ENCODE data around the gene CMA1. TPM values are rescaled to one million over a fixed set of nuclear protein-coding genes. Genes with fewer than 3 reads are reported as not detected.
"Not testable (repeated sequence)": the region's sequence is repeated elsewhere in the genome, so short reads cannot be mapped to it uniquely, and the experiment has no call there.

Gene CMA1
- total RNA-seq, 6 experiments from 2014 or later: not detected

GRCh38 chr14:24534286-24534685, 26.2 kb upstream of the CMA1 start:
- 33% methylated on average over 3 of the region's 3 CpGs for WGBS (ENCODE audit: insufficient coverage, low coverage, low lambda C conversion rate, missing lambda C conversion rate)

DNA sequence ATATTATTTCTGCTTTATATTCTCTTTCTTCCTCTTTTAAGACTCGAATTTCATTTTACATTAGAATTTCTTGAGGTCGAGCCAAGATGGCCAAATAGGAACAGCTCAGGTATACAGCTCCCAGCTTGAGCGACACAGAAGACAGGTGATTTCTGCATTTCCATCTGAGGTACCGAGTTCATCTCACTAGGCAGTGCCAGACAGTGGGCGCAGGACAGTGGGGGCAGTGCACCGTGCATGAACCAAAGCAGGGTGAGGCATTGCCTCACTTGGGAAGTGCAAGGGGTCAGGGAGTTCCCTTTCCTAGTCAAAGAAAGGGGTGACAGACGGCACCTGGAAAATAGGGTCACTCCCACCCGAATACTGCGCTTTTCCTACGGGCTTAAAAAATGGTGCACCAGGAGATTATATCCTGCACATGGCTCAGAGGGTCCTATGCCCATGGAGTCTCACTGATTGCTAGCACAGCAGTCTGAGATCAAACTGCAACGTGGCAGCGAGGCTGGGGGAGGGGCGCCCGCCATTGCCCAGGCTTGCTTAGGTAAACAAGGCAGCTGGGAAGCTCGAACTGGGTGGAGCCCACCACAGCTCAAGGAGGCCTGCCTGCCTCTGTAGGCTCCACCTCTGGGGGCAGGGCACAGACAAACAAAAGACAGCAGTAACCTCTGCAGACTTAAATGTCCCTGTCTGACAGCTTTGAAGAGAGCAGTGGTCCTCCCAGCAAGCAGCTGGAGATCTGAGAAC, 18.0 kb upstream of the CMA1 start:
- H3K9me3 ChIP-seq; DNase-seq; H3K4me3 ChIP-seq; H3K27ac ChIP-seq; H3K4me1 ChIP-seq; H3K27me3 ChIP-seq; H3K36me3 ChIP-seq; intact Hi-C loops (cut with DNase I); ATAC-seq: not testable (repeated sequence)
- 69% methylated on average over 9 of the region's 15 CpGs for WGBS (ENCODE audit: insufficient coverage, low coverage, low lambda C conversion rate, missing lambda C conversion rate)

More at GRCh38 chr14:24534286-24534685, 26.2 kb upstream of the CMA1 start:
- ATAC-seq: no peak
- H3K4me1 ChIP-seq: no peaks in the 10 kb centered on the region
- TF ChIP-seq, protein P1, sequence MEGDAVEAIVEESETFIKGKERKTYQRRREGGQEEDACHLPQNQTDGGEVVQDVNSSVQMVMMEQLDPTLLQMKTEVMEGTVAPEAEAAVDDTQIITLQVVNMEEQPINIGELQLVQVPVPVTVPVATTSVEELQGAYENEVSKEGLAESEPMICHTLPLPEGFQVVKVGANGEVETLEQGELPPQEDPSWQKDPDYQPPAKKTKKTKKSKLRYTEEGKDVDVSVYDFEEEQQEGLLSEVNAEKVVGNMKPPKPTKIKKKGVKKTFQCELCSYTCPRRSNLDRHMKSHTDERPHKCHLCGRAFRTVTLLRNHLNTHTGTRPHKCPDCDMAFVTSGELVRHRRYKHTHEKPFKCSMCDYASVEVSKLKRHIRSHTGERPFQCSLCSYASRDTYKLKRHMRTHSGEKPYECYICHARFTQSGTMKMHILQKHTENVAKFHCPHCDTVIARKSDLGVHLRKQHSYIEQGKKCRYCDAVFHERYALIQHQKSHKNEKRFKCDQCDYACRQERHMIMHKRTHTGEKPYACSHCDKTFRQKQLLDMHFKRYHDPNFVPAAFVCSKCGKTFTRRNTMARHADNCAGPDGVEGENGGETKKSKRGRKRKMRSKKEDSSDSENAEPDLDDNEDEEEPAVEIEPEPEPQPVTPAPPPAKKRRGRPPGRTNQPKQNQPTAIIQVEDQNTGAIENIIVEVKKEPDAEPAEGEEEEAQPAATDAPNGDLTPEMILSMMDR (IDR thresholded peaks at IDR 0.05): no peak
- no peak for TF ChIP-seq POLR2A (IDR thresholded peaks at IDR 0.05)
- H3K27ac ChIP-seq: no peak overlapping the region
- H3K9me3 ChIP-seq: no peaks in the 10 kb centered on the region
- intact Hi-C loops (cut with DNase I): no loop called here
- no peak for DNase-seq
- H3K36me3 ChIP-seq: no peaks in the 10 kb centered on the region
- H3K4me3 ChIP-seq: no peak overlapping the region
- no peaks in the 10 kb centered on the region for H3K27me3 ChIP-seq

DNA sequence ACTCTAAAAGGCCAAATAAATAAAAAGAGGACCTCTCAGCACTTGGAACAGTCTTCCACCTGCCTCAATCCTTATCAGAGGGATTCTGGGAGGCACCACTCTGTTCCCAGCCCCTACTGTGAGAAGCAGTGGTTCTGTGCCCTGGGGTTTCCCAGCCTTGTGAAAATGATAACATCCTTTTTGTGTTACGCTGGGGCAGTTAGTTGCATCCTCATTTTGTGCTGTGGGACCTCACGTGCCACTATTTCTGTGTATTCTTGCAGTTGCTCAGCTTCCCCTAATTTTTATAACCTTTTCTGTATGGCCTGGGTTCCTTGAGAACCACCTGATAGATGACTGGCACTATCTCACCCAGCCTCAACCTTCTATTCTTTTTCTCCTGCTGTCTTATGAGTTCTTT, 10.8 kb upstream of the CMA1 start:
- Histone ChIP-seq H3K27ac (no peak overlapping the region), H3K4me1 (no peaks in the 10 kb centered on the region), H3K36me3 (no peaks in the 10 kb centered on the region), H3K27me3 (no peaks in the 10 kb centered on the region), H3K4me3 (no peak overlapping the region), H3K9me3 (no peaks in the 10 kb centered on the region)
- ATAC-seq (no peak), DNase-seq (no peak)
- TF ChIP-seq POLR2A (IDR thresholded peaks at IDR 0.05): no peak
- TF ChIP-seq, protein P1 (IDR thresholded peaks at IDR 0.05): no peak
- intact Hi-C loops (cut with DNase I): no loop called here
- WGBS (ENCODE audit: insufficient coverage, low coverage, low lambda C conversion rate, missing lambda C conversion rate): 66% methylated on average over 2 of the region's 2 CpGs

DNA sequence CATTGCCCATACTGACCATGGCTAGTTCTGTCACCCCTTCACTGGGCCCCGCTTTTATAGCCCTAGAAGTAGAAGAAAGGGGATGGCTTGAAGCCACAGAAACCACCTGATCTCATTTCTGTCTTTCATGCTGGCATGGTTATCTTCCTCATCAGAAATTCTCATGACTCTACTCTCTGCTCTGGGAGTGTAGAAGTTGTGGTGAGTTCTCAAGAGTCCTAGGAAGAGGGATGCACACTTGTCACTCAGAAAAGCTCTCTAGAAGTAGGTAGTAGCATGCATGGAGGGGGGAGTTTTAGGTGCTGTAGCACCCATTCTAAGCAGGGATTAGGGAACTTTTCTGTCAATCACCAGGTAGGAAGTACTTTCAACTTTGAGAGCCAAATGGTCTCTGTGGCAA, 6.1 kb upstream of the CMA1 start:
- TF ChIP-seq, protein P1 (IDR thresholded peaks at IDR 0.05): no peak
- no peak for TF ChIP-seq POLR2A (IDR thresholded peaks at IDR 0.05)
- ATAC-seq (no peak), DNase-seq (no peak)
- Histone ChIP-seq H3K4me3 (no peak overlapping the region), H3K4me1 (no peaks in the 10 kb centered on the region), H3K27me3 (no peaks in the 10 kb centered on the region), H3K36me3 (no peaks in the 10 kb centered on the region), H3K27ac (no peak overlapping the region), H3K9me3 (no peaks in the 10 kb centered on the region)
- intact Hi-C loops (cut with DNase I): no loop called here
- 80% methylated on average over 1 of the region's 1 CpG for WGBS (ENCODE audit: insufficient coverage, low coverage, low lambda C conversion rate, missing lambda C conversion rate)

DNA sequence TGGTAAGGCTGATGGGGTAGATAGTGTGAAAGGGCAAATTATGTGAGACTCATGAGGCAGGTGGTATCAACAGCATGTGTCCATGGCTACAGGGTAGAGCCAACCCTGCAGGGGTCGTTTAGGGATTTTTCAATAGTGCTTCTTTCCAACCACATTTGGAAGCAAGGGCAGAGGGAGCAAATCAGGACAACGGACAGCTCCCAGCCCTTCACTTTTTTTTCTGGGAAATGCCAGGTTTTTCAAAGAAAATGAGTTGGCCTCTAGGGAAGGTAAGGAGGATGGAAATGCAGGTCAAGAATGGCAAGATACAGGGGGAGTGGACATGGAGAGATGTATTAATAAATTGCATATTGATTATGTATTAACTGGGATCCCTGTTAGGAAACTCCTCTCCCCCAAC, 4.9 kb upstream of the CMA1 start:
- ATAC-seq: no peak
- intact Hi-C loops (cut with DNase I): no loop called here
- Histone ChIP-seq H3K27ac (no peak overlapping the region), H3K9me3 (no peaks in the 10 kb centered on the region), H3K27me3 (no peaks in the 10 kb centered on the region), H3K36me3 (no peaks in the 10 kb centered on the region), H3K4me3 (no peak overlapping the region), H3K4me1 (no peaks in the 10 kb centered on the region)
- TF ChIP-seq POLR2A (IDR thresholded peaks at IDR 0.05): no peak
- TF ChIP-seq, protein P1 (IDR thresholded peaks at IDR 0.05): no peak
- DNase-seq: no peak
- 25% methylated on average over 2 of the region's 2 CpGs for WGBS (ENCODE audit: insufficient coverage, low coverage, low lambda C conversion rate, missing lambda C conversion rate)
